PC-3 (cell line): ENCODE data around the gene TENT5C. TPM values are rescaled to one million over a fixed set of nuclear protein-coding genes. Genes with fewer than 3 reads are reported as not detected.

Source experiments
- ATAC-seq: fragments of 200-7000 bp; cut with Tn5 transposase; 2 replicates; pipeline ENCODE4 v1.9.1; 2020; ENCODE audit warnings: mild to moderate bottlenecking, moderate library complexity
- BruUV-seq: library from RNA; stranded (reverse); fragments of 400-500 nt; replicated peaks from 2 replicates; lab custom pipeline; 2021; lab: Mats Ljungman, UMichigan
- CTCF ChIA-PET: fragments of 300-600 bp; sonication (Branson Sonifier 250); formaldehyde crosslinking; loops from one replicate; lab custom pipeline; 2022; ENCODE audit warnings: antibody characterized with exemption; lab: Charles Lee
- POLR2A ChIA-PET: fragments of 300-600 bp; sonication (Branson Sonifier 250); formaldehyde crosslinking; loops from one replicate; lab custom pipeline; 2022; ENCODE audit warnings: antibody characterized with exemption; ENCODE audit not compliant: unreplicated experiment; lab: Charles Lee
- DNase-seq: peaks from one replicate; pipeline ENCODE4 v3.0.0-alpha.2; 2015
- H2AFZ ChIP-seq: fragments of 300-600 bp; sonication (generic); 2 replicates; pipeline ENCODE4 v1.6.0; 2016; ENCODE audit warnings: antibody characterized with exemption, low read length
- H3F3A ChIP-seq: fragments of 300-600 bp; sonication (generic); one replicate; pipeline ENCODE4 v1.6.0; 2017; ENCODE audit warnings: antibody characterized with exemption, low read length, control low read depth, mild to moderate bottlenecking; ENCODE audit not compliant: unreplicated experiment
- H3K27ac ChIP-seq: fragments of 300-600 bp; sonication (generic); 2 replicates; pipeline ENCODE4 v1.5.1; 2016; ENCODE audit warnings: mild to moderate bottlenecking, low read length
- H3K27me3 ChIP-seq: fragments of 300-600 bp; sonication (generic); 2 replicates; pipeline ENCODE4 v1.6.1; 2016; ENCODE audit warnings: low read length, mixed read lengths
- H3K36me3 ChIP-seq: fragments of 300-600 bp; sonication (generic); 2 replicates; pipeline ENCODE4 v1.6.1; 2016; ENCODE audit warnings: low read depth, mixed run types, low read length, mixed read lengths
- H3K4me1 ChIP-seq: fragments of 300-600 bp; sonication (generic); 2 replicates; pipeline ENCODE4 v1.5.1; 2016; ENCODE audit warnings: low read length; ENCODE audit not compliant: insufficient read depth
- H3K4me2 ChIP-seq: fragments of 300-600 bp; sonication (generic); 2 replicates; pipeline ENCODE4 v1.6.0; 2016; ENCODE audit warnings: low read length
- H3K4me3 ChIP-seq: fragments of 300-600 bp; sonication (generic); 2 replicates; pipeline ENCODE4 v1.5.1; 2016; ENCODE audit warnings: mild to moderate bottlenecking, low read length, mixed read lengths
- H3K79me2 ChIP-seq: fragments of 300-600 bp; sonication (generic); 2 replicates; pipeline ENCODE4 v1.6.1; 2017; ENCODE audit warnings: low read length, mixed read lengths
- H3K9ac ChIP-seq: fragments of 300-600 bp; sonication (generic); 2 replicates; pipeline ENCODE4 v1.6.0; 2016; ENCODE audit warnings: mild to moderate bottlenecking, low read length
- H3K9me2 ChIP-seq: fragments of 300-600 bp; sonication (generic); replicated peaks from 2 replicates; pipeline ENCODE4 v1.6.1; 2016; ENCODE audit warnings: mixed run types, low read length, mixed read lengths
- H3K9me3 ChIP-seq: fragments of 300-600 bp; sonication (generic); 2 replicates; pipeline ENCODE4 v1.6.1; 2016; ENCODE audit warnings: low read length, mixed read lengths
- H4K20me1 ChIP-seq: fragments of 300-600 bp; sonication (generic); 2 replicates; pipeline ENCODE4 v1.6.1; 2016; ENCODE audit warnings: low read length, mixed read lengths
- CTCF ChIP-seq: fragments of 300-600 bp; sonication (generic); conservative IDR thresholded peaks from 2 replicates; pipeline ENCODE4 v1.5.1; 2017; ENCODE audit warnings: antibody characterized with exemption, low read depth, mild to moderate bottlenecking, low read length
- EZH2 ChIP-seq: fragments of 300-600 bp; sonication (generic); IDR thresholded peaks from one replicate; pipeline ENCODE4 v1.6.1; 2017; ENCODE audit warnings: antibody characterized with exemption, mild to moderate bottlenecking, low read length; ENCODE audit not compliant: unreplicated experiment
- EZH2phosphoT487 ChIP-seq: fragments of 300-600 bp; sonication (generic); IDR thresholded peaks from 2 replicates; pipeline ENCODE4 v1.6.1; 2018; ENCODE audit warnings: mild to moderate bottlenecking, antibody characterized with exemption, low read length, borderline replicate concordance
- intact Hi-C: fragments of 100-400 bp; cut with micrococcal nuclease; formaldehyde crosslinking; loops from 2 replicates; pipeline ENCODE4 v1.9.0; 2023
- total RNA-seq: library from RNA; depleted of rRNA; stranded (reverse); fragments of >200 nt; gene quantifications from 2 replicates; pipeline ENCODE4 v1.2.3, GENCODE V29; 2014

Gene TENT5C
- total RNA-seq, 1 experiment from 2014 or later = 2.4 TPM

- Histone ChIP-seq H3K27me3 (no peaks in the 10 kb centered on the region), H2AFZ (no peak overlapping the region), H3K36me3 (no peaks in the 10 kb centered on the region), H3K4me3 (no peak overlapping the region), H3K9me2 (no peaks in the 10 kb centered on the region), H3K9me3 (no peaks in the 10 kb centered on the region), H3F3A (no peaks in the 10 kb centered on the region), H3K79me2 (no peaks in the 10 kb centered on the region), H3K9ac (no peak overlapping the region), H4K20me1 (no peaks in the 10 kb centered on the region), H3K4me1 (peaks cover 26% of the 10 kb centered on the region), H3K27ac (no peak overlapping the region), H3K4me2 (no peak overlapping the region)
- DNase-seq = no peak
- ChIA-PET POLR2A (no interaction called here), CTCF (no interaction called here)
- ATAC-seq = no peak
- TF ChIP-seq CTCF (no peak), EZH2phosphoT487 (no peak), EZH2 (no peak)
- BruUV-seq = no TSS peak
- intact Hi-C loops = no loop called here
Observed at GRCh38 chr1:117651616-117652015, 45.8 kb downstream of the TENT5C start.

- BruUV-seq = no TSS peak
- H3K36me3 ChIP-seq = no peaks in the 10 kb centered on the region
- POLR2A ChIA-PET = no interaction called here
- H3F3A ChIP-seq = no peaks in the 10 kb centered on the region
- H3K27ac ChIP-seq = no peak overlapping the region
- H3K9me3 ChIP-seq = no peaks in the 10 kb centered on the region
- no peak overlapping the region for H3K9ac ChIP-seq
- no peak overlapping the region for H2AFZ ChIP-seq
- no peak for TF ChIP-seq EZH2phosphoT487
- TF ChIP-seq EZH2 = no peak
- no peak for TF ChIP-seq CTCF
- no peak overlapping the region for H3K4me2 ChIP-seq
- H3K27me3 ChIP-seq = no peaks in the 10 kb centered on the region
- CTCF ChIA-PET = no interaction called here
- intact Hi-C loops = no loop called here
- ATAC-seq (no peak), DNase-seq (no peak)
- peaks cover 34% of the 10 kb centered on the region for H3K4me1 ChIP-seq
- H4K20me1 ChIP-seq = no peaks in the 10 kb centered on the region
- H3K79me2 ChIP-seq = no peaks in the 10 kb centered on the region
- no peaks in the 10 kb centered on the region for H3K9me2 ChIP-seq
- H3K4me3 ChIP-seq = no peak overlapping the region
Observed at GRCh38 chr1:117652421-117652820, 46.6 kb downstream of the TENT5C start.

- Histone ChIP-seq H4K20me1 (no peaks in the 10 kb centered on the region), H3K36me3 (no peaks in the 10 kb centered on the region), H3K9me3 (no peaks in the 10 kb centered on the region), H3K27ac (no peak overlapping the region), H3K9me2 (no peaks in the 10 kb centered on the region), H3K27me3 (no peaks in the 10 kb centered on the region), H2AFZ (no peak overlapping the region), H3K4me2 (no peak overlapping the region), H3F3A (no peaks in the 10 kb centered on the region), H3K4me1 (peaks cover 35% of the 10 kb centered on the region), H3K9ac (no peak overlapping the region), H3K79me2 (no peaks in the 10 kb centered on the region), H3K4me3 (no peak overlapping the region)
- no peak for TF ChIP-seq EZH2phosphoT487
- no peak for TF ChIP-seq EZH2
- intact Hi-C loops = no loop called here
- DNase-seq (no peak), ATAC-seq (no peak)
- POLR2A ChIA-PET = no interaction called here
- no TSS peak for BruUV-seq
- CTCF ChIA-PET = no interaction called here
Observed at GRCh38 chr1:117653195-117653594, 47.3 kb downstream of the TENT5C start.
